HG02973 (cell line): ENCODE results near the gene NEU2.
"Not testable (repeated sequence)": the region's sequence is repeated elsewhere in the genome, so short reads cannot be mapped to it uniquely, and the experiment has no call there.

Experiments
- ATAC-seq: cut with Tn5 transposase; IDR thresholded peaks from one replicate; pipeline ENCODE4 v1.9.1; 2021; ENCODE audit warnings: moderate library complexity; ENCODE audit not compliant: unreplicated experiment

NEU2 gene

DNA sequence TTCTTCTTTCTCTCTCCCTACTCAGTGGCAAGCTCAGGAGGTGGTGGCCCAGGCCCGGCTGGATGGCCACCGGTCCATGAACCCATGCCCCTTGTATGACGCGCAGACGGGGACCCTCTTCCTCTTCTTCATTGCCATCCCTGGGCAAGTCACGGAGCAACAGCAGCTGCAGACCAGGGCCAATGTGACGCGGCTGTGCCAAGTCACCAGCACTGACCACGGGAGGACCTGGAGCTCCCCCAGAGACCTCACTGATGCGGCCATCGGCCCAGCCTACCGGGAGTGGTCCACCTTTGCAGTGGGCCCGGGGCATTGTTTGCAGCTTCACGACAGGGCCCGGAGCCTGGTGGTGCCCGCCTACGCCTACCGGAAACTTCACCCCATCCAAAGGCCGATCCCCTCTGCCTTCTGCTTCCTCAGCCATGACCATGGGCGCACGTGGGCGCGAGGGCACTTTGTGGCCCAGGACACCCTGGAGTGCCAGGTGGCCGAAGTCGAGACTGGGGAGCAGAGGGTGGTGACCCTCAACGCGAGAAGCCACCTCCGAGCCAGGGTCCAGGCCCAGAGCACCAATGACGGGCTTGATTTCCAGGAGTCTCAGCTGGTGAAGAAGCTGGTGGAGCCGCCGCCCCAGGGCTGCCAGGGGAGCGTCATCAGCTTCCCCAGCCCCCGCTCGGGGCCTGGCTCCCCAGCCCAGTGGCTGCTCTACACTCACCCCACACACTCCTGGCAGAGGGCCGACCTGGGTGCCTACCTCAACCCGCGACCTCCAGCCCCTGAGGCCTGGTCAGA is 1.8 kb downstream of the NEU2 start:
- ATAC-seq = no peak

DNA sequence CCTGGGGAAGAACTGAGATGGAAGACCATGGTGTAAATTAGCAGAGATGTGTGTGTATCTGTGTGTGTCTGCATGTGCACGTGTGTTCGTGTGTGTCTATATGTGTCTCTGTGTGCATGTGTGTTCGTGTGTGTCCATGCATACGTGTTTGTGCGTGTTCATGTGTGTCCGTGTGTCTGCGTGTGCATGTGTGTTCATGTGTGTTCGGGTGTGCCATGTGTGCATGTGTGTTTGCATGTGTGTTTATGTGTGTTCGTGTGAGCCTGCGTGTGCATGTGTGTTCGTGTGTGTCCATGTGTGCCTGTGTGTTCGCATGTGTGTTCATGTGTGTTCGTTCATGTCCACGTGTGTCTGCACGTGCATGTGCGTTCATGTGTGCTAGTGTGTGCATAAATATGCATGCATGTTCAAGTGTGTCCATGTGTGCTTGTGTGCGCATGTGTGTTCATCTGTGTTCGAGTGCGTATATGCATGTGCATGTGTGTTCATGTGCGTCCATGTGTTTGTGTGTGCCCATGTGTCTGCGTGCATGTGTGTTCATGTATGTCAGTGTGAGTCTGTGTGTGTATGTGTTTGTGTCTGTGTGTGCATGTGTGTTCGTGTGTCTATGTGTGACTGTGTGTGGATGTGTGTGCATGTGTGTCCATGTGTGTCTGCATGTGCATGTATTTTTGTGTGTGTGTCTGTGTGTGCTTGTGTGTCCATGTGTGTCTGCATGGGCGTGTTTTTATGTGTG is 3.1 kb downstream of the NEU2 start:
- no peak for ATAC-seq

- no peak for ATAC-seq
Observed at GRCh38 chr2:233036162-233036838, 3.8 kb downstream of the NEU2 start.

GRCh38 chr2:233037078-233037477 is 4.6 kb downstream of the NEU2 start:
- ATAC-seq = no peak

- ATAC-seq = no peak
Observed at GRCh38 chr2:233039212-233039845, 6.9 kb downstream of the NEU2 start.

GRCh38 chr2:233039846-233040530 is 7.5 kb downstream of the NEU2 start:
- no peak for ATAC-seq

- no peak for ATAC-seq
Observed at GRCh38 chr2:233040571-233040970, 8.1 kb downstream of the NEU2 start.

DNA sequence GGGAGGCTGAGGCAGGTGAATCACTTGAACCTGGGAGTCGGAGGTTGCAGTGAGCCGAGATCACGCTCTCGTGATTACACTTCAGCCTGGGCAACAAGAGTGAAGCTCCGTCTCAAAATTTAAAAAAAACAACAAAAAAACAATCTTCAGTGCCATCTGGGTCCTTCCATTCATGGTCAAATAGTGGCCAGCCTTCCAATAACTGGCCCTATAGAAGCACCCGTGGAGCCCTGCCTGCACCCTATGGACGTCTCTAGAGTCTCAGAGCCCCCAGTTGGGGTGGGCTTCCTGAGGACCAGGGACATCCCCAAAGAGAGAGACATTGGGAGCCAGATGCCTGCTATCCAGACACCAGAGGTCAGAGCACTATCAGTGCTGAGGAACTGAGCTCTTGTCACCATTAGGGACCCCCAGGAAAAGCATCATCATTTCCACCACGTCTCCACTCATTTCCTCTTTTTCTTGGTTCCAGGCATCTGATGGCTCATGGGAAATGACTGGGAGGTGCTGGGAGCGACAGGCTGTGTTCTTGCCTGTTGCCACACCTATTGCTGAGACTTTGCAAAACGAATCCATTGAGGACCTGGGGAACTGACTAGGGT is 9.4 kb downstream of the NEU2 start:
- ATAC-seq = no peak

GRCh38 chr2:233042549-233042948 is 10.1 kb downstream of the NEU2 start:
- ATAC-seq = no peak

- ATAC-seq = no peak
Observed at GRCh38 chr2:233044974-233045605, 12.6 kb downstream of the NEU2 start.

- no peak for ATAC-seq
Observed at GRCh38 chr2:233047206-233047605, 14.7 kb downstream of the NEU2 start.

- ATAC-seq = no peak
Observed at GRCh38 chr2:233047667-233048066, 15.2 kb downstream of the NEU2 start.

- ATAC-seq = no peak
Observed at GRCh38 chr2:233048569-233049193, 16.2 kb downstream of the NEU2 start.

- ATAC-seq = no peak
Observed at GRCh38 chr2:233049194-233049761, 16.8 kb downstream of the NEU2 start.

- ATAC-seq = no peak
Observed at GRCh38 chr2:233051241-233052149, 19.0 kb downstream of the NEU2 start.

DNA sequence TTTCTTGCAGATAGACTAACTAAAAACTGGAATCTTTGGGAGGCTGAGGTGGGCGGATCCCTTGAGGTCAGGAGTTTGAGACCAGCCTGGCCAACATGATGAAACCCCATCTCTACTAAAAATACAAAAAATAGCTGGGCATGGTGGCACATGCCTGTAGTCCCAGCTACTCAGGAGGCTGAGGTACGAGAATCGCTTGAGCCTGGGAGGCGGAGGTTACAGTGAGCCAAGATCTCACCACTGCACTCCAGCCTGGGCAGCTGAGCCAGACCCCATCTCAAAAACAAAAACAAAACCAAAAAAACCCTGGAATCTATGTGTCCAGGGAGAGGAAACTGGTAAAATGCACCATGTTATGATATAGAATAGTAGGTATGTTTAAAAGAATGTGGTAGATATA is 20.0 kb downstream of the NEU2 start:
- not testable (repeated sequence) for ATAC-seq

DNA sequence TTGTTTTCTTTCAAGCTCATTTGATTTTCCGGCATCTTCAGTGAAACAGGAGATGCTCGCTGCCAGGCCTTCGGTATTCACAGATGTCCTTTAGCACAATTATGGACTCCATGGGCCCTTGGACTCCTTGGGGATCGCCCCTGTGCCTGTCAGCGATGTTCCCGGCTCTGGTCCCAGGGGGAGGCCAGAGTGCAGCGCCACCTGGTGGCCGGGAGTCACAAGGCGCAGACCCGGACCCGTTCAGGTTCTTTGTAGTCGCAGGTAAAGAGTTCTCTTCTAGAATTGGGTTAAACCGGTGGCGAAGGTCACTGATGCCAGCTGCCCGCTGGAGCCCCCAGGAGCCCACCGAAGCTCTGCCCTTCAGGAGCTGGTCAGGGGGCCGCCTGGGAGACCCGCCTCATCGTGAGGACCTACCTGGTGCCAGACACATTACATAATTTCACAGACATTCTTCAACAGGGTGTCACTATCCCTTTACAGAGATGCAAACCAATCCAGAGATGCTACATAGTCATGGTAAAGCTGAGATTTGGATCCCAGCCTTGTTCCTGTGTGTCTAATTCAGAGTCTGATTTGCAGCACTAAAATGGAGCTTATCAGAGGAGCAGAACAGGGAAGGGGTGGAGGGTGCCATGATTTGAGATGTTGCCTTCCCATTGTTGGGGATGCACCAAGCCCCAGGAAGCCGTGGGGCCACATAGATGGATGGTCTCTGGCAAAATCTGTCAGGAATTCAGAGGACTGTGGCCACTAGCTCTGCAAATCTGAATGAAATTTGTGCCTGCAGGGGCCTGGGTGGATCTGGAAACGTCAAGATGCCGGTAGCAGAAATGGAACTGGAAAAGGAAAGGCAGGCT is 21.7 kb downstream of the NEU2 start:
- no peak for ATAC-seq
